RWPE2 (cell line): Measurements from ENCODE around the gene CHD9NB.
"Not testable (repeated sequence)": the region's sequence is repeated elsewhere in the genome, so short reads cannot be mapped to it uniquely, and the experiment has no call there.

Experiments used
- ATAC-seq: fragments of 200-7000 bp; cut with Tn5 transposase; 3 replicates; pipeline ENCODE4 v1.9.1; 2021; ENCODE audit warnings: low read depth
- DNase-seq: peaks from one replicate; pipeline ENCODE4 v3.0.0-alpha.2; 2020; ENCODE audit warnings: low spot score
- H3K27ac ChIP-seq: fragments of 450-650 bp; 2 replicates; pipeline ENCODE4 v1.5.1; 2017; ENCODE audit warnings: mild to moderate bottlenecking; ENCODE audit not compliant: poor library complexity, severe bottlenecking
- H3K27me3 ChIP-seq: fragments of 250-450 bp; sonication (Bioruptor Pico); 2 replicates; pipeline ENCODE4 v1.5.1; 2021; ENCODE audit warnings: mild to moderate bottlenecking, moderate library complexity; ENCODE audit not compliant: insufficient read depth, poor library complexity, severe bottlenecking
- H3K36me3 ChIP-seq: fragments of 250-450 bp; sonication (Bioruptor Pico); 2 replicates; pipeline ENCODE4 v1.5.1; 2020; ENCODE audit warnings: low read depth, mild to moderate bottlenecking, moderate library complexity
- H3K4me1 ChIP-seq: fragments of 250-450 bp; sonication (Bioruptor Pico); 2 replicates; pipeline ENCODE4 v1.5.1; 2021; ENCODE audit warnings: mild to moderate bottlenecking, moderate library complexity; ENCODE audit not compliant: insufficient read depth, poor library complexity, severe bottlenecking
- H3K4me3 ChIP-seq: fragments of 250-450 bp; sonication (Bioruptor Pico); 2 replicates; pipeline ENCODE4 v1.5.1; 2021; ENCODE audit warnings: mild to moderate bottlenecking, moderate library complexity; ENCODE audit not compliant: severe bottlenecking
- H3K9me3 ChIP-seq: fragments of 250-450 bp; sonication (Bioruptor Pico); 2 replicates; pipeline ENCODE4 v1.5.1; 2021; ENCODE audit warnings: mild to moderate bottlenecking, moderate library complexity; ENCODE audit not compliant: severe bottlenecking
- TF ChIP-seq, protein P1 (sequence below): fragments of 450-650 bp; IDR thresholded peaks from one replicate; pipeline ENCODE4 v1.5.1; 2017; ENCODE audit warnings: mild to moderate bottlenecking, moderate library complexity; ENCODE audit not compliant: poor library complexity, severe bottlenecking

The CHD9NB gene

DNA sequence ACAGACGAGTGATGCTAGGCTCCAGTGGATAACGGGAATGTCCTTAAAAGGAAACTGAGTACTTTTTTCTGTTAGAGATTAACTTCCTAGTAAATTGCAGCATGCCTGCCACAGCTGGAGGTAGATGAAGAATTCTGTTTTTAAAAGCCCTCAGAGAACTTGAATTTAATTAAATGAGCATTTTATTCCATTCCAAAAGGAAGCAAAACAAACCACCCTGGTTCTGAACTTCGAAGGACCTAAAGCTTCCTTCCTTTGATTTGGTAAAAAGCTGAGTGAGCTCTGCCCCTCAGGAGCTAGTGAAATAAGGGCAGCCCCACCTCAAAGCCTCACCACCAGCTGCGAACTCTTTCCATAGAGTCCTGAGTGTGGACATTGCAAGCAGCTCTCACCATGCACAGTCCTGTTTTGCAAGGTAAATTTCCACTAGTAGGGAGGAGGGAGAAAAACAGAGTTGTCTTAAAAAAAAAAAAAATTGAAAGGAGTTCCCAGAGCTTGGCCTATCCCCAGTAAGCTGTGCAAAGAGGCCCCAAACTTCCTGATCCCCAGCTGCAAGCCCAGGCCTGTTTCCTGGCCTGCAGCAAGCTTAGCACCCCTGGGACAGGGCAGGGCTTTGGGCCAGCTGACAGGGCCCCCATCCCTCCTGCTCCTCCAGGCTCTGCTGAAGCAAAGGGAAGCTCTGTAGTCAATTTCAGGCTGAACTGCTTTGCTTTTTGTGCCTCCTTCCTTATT lies 11.2 kb downstream of the CHD9NB start:
- no peaks in the 10 kb centered on the region for H3K9me3 ChIP-seq
- ATAC-seq (peak; percentile 96), DNase-seq (peak; percentile 82)
- H3K4me1 ChIP-seq = peaks cover 29% of the 10 kb centered on the region
- TF ChIP-seq, protein P1, sequence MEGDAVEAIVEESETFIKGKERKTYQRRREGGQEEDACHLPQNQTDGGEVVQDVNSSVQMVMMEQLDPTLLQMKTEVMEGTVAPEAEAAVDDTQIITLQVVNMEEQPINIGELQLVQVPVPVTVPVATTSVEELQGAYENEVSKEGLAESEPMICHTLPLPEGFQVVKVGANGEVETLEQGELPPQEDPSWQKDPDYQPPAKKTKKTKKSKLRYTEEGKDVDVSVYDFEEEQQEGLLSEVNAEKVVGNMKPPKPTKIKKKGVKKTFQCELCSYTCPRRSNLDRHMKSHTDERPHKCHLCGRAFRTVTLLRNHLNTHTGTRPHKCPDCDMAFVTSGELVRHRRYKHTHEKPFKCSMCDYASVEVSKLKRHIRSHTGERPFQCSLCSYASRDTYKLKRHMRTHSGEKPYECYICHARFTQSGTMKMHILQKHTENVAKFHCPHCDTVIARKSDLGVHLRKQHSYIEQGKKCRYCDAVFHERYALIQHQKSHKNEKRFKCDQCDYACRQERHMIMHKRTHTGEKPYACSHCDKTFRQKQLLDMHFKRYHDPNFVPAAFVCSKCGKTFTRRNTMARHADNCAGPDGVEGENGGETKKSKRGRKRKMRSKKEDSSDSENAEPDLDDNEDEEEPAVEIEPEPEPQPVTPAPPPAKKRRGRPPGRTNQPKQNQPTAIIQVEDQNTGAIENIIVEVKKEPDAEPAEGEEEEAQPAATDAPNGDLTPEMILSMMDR = no peak
- no peak overlapping the region for H3K4me3 ChIP-seq
- no peaks in the 10 kb centered on the region for H3K36me3 ChIP-seq
- H3K27me3 ChIP-seq = no peaks in the 10 kb centered on the region
- H3K27ac ChIP-seq = peak overlapping the region; percentile 46

GRCh38 chr16:53040788-53041187 lies 11.9 kb downstream of the CHD9NB start:
- DNase-seq = no peak
- no peaks in the 10 kb centered on the region for H3K27me3 ChIP-seq
- H3K4me1 ChIP-seq = peaks cover 29% of the 10 kb centered on the region
- H3K9me3 ChIP-seq = no peaks in the 10 kb centered on the region
- no peak for ATAC-seq
- no peak overlapping the region for H3K4me3 ChIP-seq
- H3K36me3 ChIP-seq = no peaks in the 10 kb centered on the region
- TF ChIP-seq, protein P1 = no peak
- H3K27ac ChIP-seq = peak overlapping the region; percentile 46

- H3K4me3 ChIP-seq, DNase-seq, H3K27ac ChIP-seq, H3K9me3 ChIP-seq, H3K27me3 ChIP-seq, H3K36me3 ChIP-seq, ATAC-seq: not testable (repeated sequence)
- H3K4me1 ChIP-seq = peaks cover 25% of the 10 kb centered on the region
Observed at GRCh38 chr16:53036711-53037110, 16.0 kb downstream of the CHD9NB start.

- no peaks in the 10 kb centered on the region for H3K27me3 ChIP-seq
- peaks cover 25% of the 10 kb centered on the region for H3K4me1 ChIP-seq
- H3K27ac ChIP-seq = no peak overlapping the region
- no peaks in the 10 kb centered on the region for H3K9me3 ChIP-seq
- no peaks in the 10 kb centered on the region for H3K36me3 ChIP-seq
- DNase-seq = no peak
- no peak for ATAC-seq
- TF ChIP-seq, protein P1 = no peak
- no peak overlapping the region for H3K4me3 ChIP-seq
Observed at GRCh38 chr16:53036066-53036465, 16.6 kb downstream of the CHD9NB start.

DNA sequence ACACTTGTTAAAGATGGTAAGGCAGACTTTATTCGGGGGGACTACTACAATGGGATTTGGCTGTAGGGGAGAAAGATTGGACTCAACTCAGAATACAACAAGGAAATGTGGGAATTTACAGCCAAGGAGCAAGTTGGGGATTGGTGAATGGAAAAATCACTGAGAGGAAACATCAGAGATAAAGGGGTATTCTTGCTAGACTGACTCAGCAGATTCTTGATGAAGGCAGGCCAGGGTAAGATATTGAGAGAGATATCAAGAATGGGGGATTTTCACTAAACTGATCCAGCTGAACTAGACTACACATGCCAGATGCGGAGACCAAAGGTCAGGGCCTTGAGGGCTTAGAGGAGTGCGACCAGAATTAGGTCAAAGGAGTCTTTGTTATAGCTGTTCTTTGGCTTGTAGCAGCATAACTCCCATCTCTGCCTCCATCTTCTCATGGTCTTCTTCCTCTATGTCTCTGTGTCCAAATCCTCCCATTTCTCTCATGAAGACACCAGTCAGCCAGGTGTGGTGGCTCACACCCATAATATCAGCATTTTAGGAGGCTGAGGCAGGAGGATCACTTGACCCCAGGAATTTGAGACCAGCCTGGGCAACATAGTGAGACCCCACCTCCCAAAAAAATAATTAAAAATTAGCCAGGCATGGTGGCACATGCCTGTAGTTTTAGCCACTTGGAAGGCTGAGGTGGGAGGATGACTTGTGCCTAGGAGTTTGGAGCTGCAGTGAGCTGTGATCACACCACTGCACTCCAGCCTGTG lies 17.3 kb downstream of the CHD9NB start:
- TF ChIP-seq, protein P1 = no peak
- ATAC-seq (no peak), DNase-seq (no peak)

More for the DNA sequence above, 17.3 kb downstream of the CHD9NB start:
- H3K36me3 ChIP-seq = no peaks in the 10 kb centered on the region
- H3K9me3 ChIP-seq = no peaks in the 10 kb centered on the region
- H3K27me3 ChIP-seq = no peaks in the 10 kb centered on the region
- no peak overlapping the region for H3K4me3 ChIP-seq
- no peak overlapping the region for H3K27ac ChIP-seq
- H3K4me1 ChIP-seq = peaks cover 27% of the 10 kb centered on the region
